ENCODE results near the gene CORO2A. TPM values are rescaled to one million over a fixed set of nuclear protein-coding genes. Genes with fewer than 3 reads are reported as not detected.

Gene CORO2A
- total RNA-seq, 5 donors from 2014 or later (not counting 1 experiment from before 2014, with no cell fraction given), result 9.1 to 12.4 (median 10.8) TPM

DNA sequence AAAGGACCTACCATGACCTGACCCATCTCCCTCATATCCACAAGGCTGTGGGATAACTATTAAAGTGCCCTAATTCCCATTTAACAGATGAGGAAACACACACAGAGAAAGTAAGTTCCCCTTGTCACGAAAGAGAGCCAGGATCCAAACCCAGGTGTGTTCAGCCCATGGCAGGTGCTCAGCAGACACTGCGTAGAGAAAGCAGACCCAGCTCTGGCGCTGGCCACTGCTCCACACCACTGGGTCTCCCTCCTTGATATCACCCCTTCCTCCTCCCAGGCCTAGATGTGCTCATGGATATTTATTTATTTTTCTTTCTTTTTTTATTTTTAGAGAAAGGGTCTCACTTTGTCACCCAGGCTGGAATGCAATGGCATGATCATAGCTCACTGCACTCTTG, 24.0 kb upstream of the CORO2A start:
- H3K4me1 Mint-ChIP-seq, result no peaks in the 10 kb centered on the region
- ATAC-seq (replicated peaks in 1 of 4), result no peak

DNA sequence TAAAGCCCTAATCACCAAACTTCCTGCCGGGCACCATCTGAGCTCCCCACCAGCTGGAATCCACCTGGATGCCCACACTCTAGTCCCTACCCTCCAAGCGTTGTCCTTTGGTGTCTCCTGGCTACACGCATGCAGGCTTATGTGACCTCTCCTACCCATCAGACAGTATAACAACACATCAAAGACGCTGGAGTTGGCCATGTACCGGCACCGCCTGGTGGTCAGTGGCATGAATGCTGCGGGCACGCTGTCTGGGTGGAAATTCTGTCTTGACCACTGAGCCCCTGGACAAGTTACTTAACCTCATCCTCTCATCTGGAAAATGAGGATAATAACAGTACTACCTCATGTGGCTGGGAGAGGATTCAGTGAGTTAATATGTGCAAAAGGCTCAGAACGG, 23.4 kb upstream of the CORO2A start:
- no peak overlapping the region for H3K27ac ChIP-seq (ENCODE audit: low read length)
- ATAC-seq (replicated peaks in 1 of 4), result peak in 1 of 4 experiments; percentile 35
- peaks cover 18 to 29% of the 10 kb centered on the region in 2 donors for H3K36me3 ChIP-seq (ENCODE audit: control insufficient read depth in 2 of 2, extremely low read depth in 1 of 2, insufficient read depth in 1 of 2, low read length in 1 of 2)
- peaks cover 31% of the 10 kb centered on the region for H3K36me3 Mint-ChIP-seq
- H3K4me1 ChIP-seq (ENCODE audit: control insufficient read depth in 1 of 2, extremely low read depth in 1 of 2, insufficient read depth in 2 of 2, low read length in 2 of 2), result no peaks in the 10 kb centered on the region
- no peaks in the 10 kb centered on the region for H3K27me3 Mint-ChIP-seq
- no peak overlapping the region for H3K4me3 ChIP-seq (ENCODE audit: control insufficient read depth in 1 of 2, extremely low read depth in 1 of 2, low read length in 1 of 2)
- H3K27me3 ChIP-seq (replicated peaks in 1 of 2; ENCODE audit: control insufficient read depth in 2 of 2, extremely low read depth in 1 of 2, insufficient read depth in 2 of 2, low read length in 1 of 2), result no peaks in the 10 kb centered on the region
- ChIA-PET CTCF (interaction anchor here in 1 of 2 donors (0.6 kb wide), 1 partner anchor 31 kb away, joined by 3 read pairs; no protein-coding TSS in a partner anchor), POLR2A (no interaction called here)
- H3K27ac Mint-ChIP-seq, result no peak overlapping the region
- 95% methylated on average over 5 of the region's 9 CpGs for WGBS (ENCODE audit: insufficient coverage)
- H3K4me3 Mint-ChIP-seq, result no peak overlapping the region
- H3K9me3 Mint-ChIP-seq, result no peaks in the 10 kb centered on the region
- DNase-seq, result peak in 6 of 35 experiments; percentile 9 to 37 (median 29)
- no peaks in the 10 kb centered on the region for H3K9me3 ChIP-seq
- H3K4me1 Mint-ChIP-seq, result no peaks in the 10 kb centered on the region

More for the DNA sequence above, 24.0 kb upstream of the CORO2A start:
- no peaks in the 10 kb centered on the region for H3K4me1 ChIP-seq (ENCODE audit: control insufficient read depth in 1 of 2, extremely low read depth in 1 of 2, insufficient read depth in 2 of 2, low read length in 2 of 2)
- ChIA-PET POLR2A (interaction anchor here in 1 of 2 donors (0.5 kb wide), 1 partner anchor 263 kb away, joined by 4 read pairs; no protein-coding TSS in a partner anchor), CTCF (interaction anchor here in 1 of 2 donors (0.5 kb wide), 1 partner anchor 92 kb away, joined by 4 read pairs; no protein-coding TSS in a partner anchor)
- H3K27ac Mint-ChIP-seq, result no peak overlapping the region
- H3K27me3 Mint-ChIP-seq, result no peaks in the 10 kb centered on the region
- no peaks in the 10 kb centered on the region for H3K27me3 ChIP-seq (replicated peaks in 1 of 2; ENCODE audit: control insufficient read depth in 2 of 2, extremely low read depth in 1 of 2, insufficient read depth in 2 of 2, low read length in 1 of 2)
- H3K9me3 ChIP-seq, result no peaks in the 10 kb centered on the region
- peaks cover 36% of the 10 kb centered on the region for H3K36me3 Mint-ChIP-seq
- H3K36me3 ChIP-seq (ENCODE audit: control insufficient read depth in 2 of 2, extremely low read depth in 1 of 2, insufficient read depth in 1 of 2, low read length in 1 of 2), result peaks cover 18 to 29% of the 10 kb centered on the region in 2 donors
- no peak overlapping the region for H3K4me3 Mint-ChIP-seq
- H3K27ac ChIP-seq (ENCODE audit: low read length), result no peak overlapping the region
- WGBS (ENCODE audit: insufficient coverage), result 100% methylated on average over 1 of the region's 3 CpGs
- no peaks in the 10 kb centered on the region for H3K9me3 Mint-ChIP-seq
- no peak for DNase-seq
- H3K4me3 ChIP-seq (ENCODE audit: control insufficient read depth in 1 of 2, extremely low read depth in 1 of 2, low read length in 1 of 2), result no peak overlapping the region

GRCh38 chr9:98215271-98215670, 22.8 kb upstream of the CORO2A start:
- Histone ChIP-seq H3K9me3 (no peaks in the 10 kb centered on the region), H3K4me3 (ENCODE audit: control insufficient read depth in 1 of 2, extremely low read depth in 1 of 2, low read length in 1 of 2) (no peak overlapping the region), H3K36me3 (ENCODE audit: control insufficient read depth in 2 of 2, extremely low read depth in 1 of 2, insufficient read depth in 1 of 2, low read length in 1 of 2) (peaks cover 12 to 24% of the 10 kb centered on the region in 2 donors), H3K4me1 (ENCODE audit: control insufficient read depth in 1 of 2, extremely low read depth in 1 of 2, insufficient read depth in 2 of 2, low read length in 2 of 2) (no peaks in the 10 kb centered on the region), H3K27ac (ENCODE audit: low read length) (no peak overlapping the region), H3K27me3 (replicated peaks in 1 of 2; ENCODE audit: control insufficient read depth in 2 of 2, extremely low read depth in 1 of 2, insufficient read depth in 2 of 2, low read length in 1 of 2) (no peaks in the 10 kb centered on the region)
- ChIA-PET POLR2A (no interaction called here), CTCF (no interaction called here)
- WGBS (ENCODE audit: insufficient coverage), result 100% methylated on average over 3 of the region's 5 CpGs
- Mint-ChIP-seq H3K36me3 (peaks cover 31% of the 10 kb centered on the region), H3K27ac (no peak overlapping the region), H3K9me3 (no peaks in the 10 kb centered on the region), H3K4me3 (no peak overlapping the region), H3K27me3 (no peaks in the 10 kb centered on the region), H3K4me1 (no peaks in the 10 kb centered on the region)
- ATAC-seq (replicated peaks in 1 of 4) (no peak), DNase-seq (no peak)

DNA sequence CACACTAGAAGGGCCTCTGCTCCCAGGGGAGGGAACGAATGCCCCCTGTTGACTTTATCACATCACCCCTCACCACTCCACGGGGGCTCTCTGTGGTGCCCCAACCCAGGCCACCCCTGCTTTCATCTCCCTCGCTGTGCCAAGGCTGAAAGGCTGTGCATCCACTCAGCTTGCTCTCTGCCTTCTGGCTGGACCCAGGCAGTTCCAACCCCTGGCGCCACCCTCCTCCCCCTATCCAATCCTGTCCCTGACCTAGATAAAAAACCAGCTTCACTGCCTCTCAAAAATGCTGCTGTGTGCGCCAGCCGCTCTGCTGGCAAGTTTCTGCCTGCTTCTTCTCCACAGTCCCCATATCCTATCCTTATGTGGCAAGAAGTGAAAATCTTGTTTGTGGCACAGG, 22.4 kb upstream of the CORO2A start:
- CTCF ChIA-PET, result no interaction called here
- Mint-ChIP-seq H3K4me1 (no peaks in the 10 kb centered on the region), H3K27me3 (no peaks in the 10 kb centered on the region), H3K4me3 (no peak overlapping the region), H3K9me3 (no peaks in the 10 kb centered on the region), H3K36me3 (peaks cover 30% of the 10 kb centered on the region), H3K27ac (no peak overlapping the region)
- ATAC-seq (replicated peaks in 1 of 4) (no peak), DNase-seq (no peak)
- POLR2A ChIA-PET, result interaction anchor here in 1 of 2 donors (0.6 kb wide), 1 partner anchor 13 kb away, joined by 7 read pairs; no protein-coding TSS in a partner anchor
- no peaks in the 10 kb centered on the region for H3K9me3 ChIP-seq
- no peaks in the 10 kb centered on the region for H3K27me3 ChIP-seq (replicated peaks in 1 of 2; ENCODE audit: control insufficient read depth in 2 of 2, extremely low read depth in 1 of 2, insufficient read depth in 2 of 2, low read length in 1 of 2)
- no peak overlapping the region for H3K4me3 ChIP-seq (ENCODE audit: control insufficient read depth in 1 of 2, extremely low read depth in 1 of 2, low read length in 1 of 2)
- WGBS (ENCODE audit: insufficient coverage), result 93% methylated on average over 6 of the region's 6 CpGs
- no peaks in the 10 kb centered on the region for H3K4me1 ChIP-seq (ENCODE audit: control insufficient read depth in 1 of 2, extremely low read depth in 1 of 2, insufficient read depth in 2 of 2, low read length in 2 of 2)
- no peak overlapping the region for H3K27ac ChIP-seq (ENCODE audit: low read length)
- H3K36me3 ChIP-seq (ENCODE audit: control insufficient read depth in 2 of 2, extremely low read depth in 1 of 2, insufficient read depth in 1 of 2, low read length in 1 of 2), result peaks cover 13 to 19% of the 10 kb centered on the region in 2 donors

- ATAC-seq (replicated peaks in 1 of 4) (no peak), DNase-seq (no peak)
- Mint-ChIP-seq H3K27ac (no peak overlapping the region), H3K36me3 (peaks cover 25% of the 10 kb centered on the region), H3K9me3 (no peaks in the 10 kb centered on the region), H3K4me1 (peaks cover 0 to 1% (median 0%) of the 10 kb centered on the region in 3 donors), H3K27me3 (no peaks in the 10 kb centered on the region), H3K4me3 (no peak overlapping the region)
- H3K4me1 ChIP-seq (ENCODE audit: control insufficient read depth in 1 of 2, extremely low read depth in 1 of 2, insufficient read depth in 2 of 2, low read length in 2 of 2), result peaks cover 0 to under 1% of the 10 kb centered on the region in 2 experiments
- POLR2A ChIA-PET, result no interaction called here
- H3K27ac ChIP-seq (ENCODE audit: low read length), result no peak overlapping the region
- peaks cover 9 to 10% of the 10 kb centered on the region in 2 donors for H3K36me3 ChIP-seq (ENCODE audit: control insufficient read depth in 2 of 2, extremely low read depth in 1 of 2, insufficient read depth in 1 of 2, low read length in 1 of 2)
- no peak overlapping the region for H3K4me3 ChIP-seq (ENCODE audit: control insufficient read depth in 1 of 2, extremely low read depth in 1 of 2, low read length in 1 of 2)
- WGBS (ENCODE audit: insufficient coverage), result 100% methylated on average over 3 of the region's 3 CpGs
- H3K27me3 ChIP-seq (replicated peaks in 1 of 2; ENCODE audit: control insufficient read depth in 2 of 2, extremely low read depth in 1 of 2, insufficient read depth in 2 of 2, low read length in 1 of 2), result no peaks in the 10 kb centered on the region
- CTCF ChIA-PET, result no interaction called here
- no peaks in the 10 kb centered on the region for H3K9me3 ChIP-seq
Measured at GRCh38 chr9:98211260-98211659, 18.8 kb upstream of the CORO2A start.

DNA sequence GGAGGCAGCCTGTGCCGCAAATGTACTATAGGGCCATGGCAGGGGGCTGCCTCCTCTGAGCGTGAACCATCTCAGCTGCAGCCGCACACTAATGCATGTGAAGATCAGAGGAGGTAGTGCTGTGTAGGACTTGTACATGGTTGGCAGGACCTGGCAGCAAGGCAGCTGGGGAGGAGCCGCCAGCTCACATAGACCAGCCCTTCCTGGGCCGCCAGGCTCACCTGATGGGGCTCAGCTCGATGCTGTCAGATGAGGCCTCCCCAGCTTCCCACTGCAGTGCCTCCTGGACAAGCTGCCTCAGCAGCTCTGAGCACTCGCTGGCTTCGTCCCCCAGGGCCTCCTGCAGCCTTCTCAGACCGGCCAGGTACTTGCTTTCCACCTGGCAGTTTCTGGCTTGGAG, 18.0 kb upstream of the CORO2A start:
- H3K4me3 ChIP-seq (ENCODE audit: control insufficient read depth in 1 of 2, extremely low read depth in 1 of 2, low read length in 1 of 2), result no peak overlapping the region
- Mint-ChIP-seq H3K4me3 (no peak overlapping the region), H3K9me3 (no peaks in the 10 kb centered on the region), H3K36me3 (peaks cover 25% of the 10 kb centered on the region), H3K27ac (no peak overlapping the region), H3K4me1 (peaks cover 4 to 6% (median 5%) of the 10 kb centered on the region in 3 donors), H3K27me3 (no peaks in the 10 kb centered on the region)
- no peaks in the 10 kb centered on the region for H3K27me3 ChIP-seq (replicated peaks in 1 of 2; ENCODE audit: control insufficient read depth in 2 of 2, extremely low read depth in 1 of 2, insufficient read depth in 2 of 2, low read length in 1 of 2)
- H3K36me3 ChIP-seq (ENCODE audit: control insufficient read depth in 2 of 2, extremely low read depth in 1 of 2, insufficient read depth in 1 of 2, low read length in 1 of 2), result peaks cover 9 to 10% of the 10 kb centered on the region in 2 donors
- no peaks in the 10 kb centered on the region for H3K9me3 ChIP-seq
- ChIA-PET CTCF (no interaction called here), POLR2A (no interaction called here)
- no peak for DNase-seq
- no peak overlapping the region for H3K27ac ChIP-seq (ENCODE audit: low read length)
- peaks cover 0 to 9% of the 10 kb centered on the region in 2 experiments for H3K4me1 ChIP-seq (ENCODE audit: control insufficient read depth in 1 of 2, extremely low read depth in 1 of 2, insufficient read depth in 2 of 2, low read length in 2 of 2)
- WGBS (ENCODE audit: insufficient coverage), result 96% methylated on average over 9 of the region's 9 CpGs
- no peak for ATAC-seq (replicated peaks in 1 of 4)
